ENCODE data around the gene HSPD1. TPM values are rescaled to one million over a fixed set of nuclear protein-coding genes. Genes with fewer than 3 reads are reported as not detected.

HSPD1 gene
- 195 and 227 TPM in 2 replicates for total RNA-seq

GRCh38 chr2:197499594-197500502 is at the start of gene HSPD1, which contains the start of gene HSPE1:
HSPD1 (minus strand) TSS chr2:197499840; CDS start chr2:197498848, 992 bp downstream.
HSPE1 (plus strand) TSS chr2:197500379; CDS start chr2:197500437, 58 bp downstream.

GRCh38 chr2:197515739-197516392 is 16.2 kb upstream of the HSPD1 start, which contains the start of gene MOB4:
MOB4 (plus strand) TSS chr2:197516066; CDS start chr2:197516087, 21 bp downstream.

GRCh38 chr2:197453123-197453913 is 46.3 kb downstream of the HSPD1 start, which contains the start of gene COQ10B:
COQ10B (plus strand) TSS chr2:197453552; CDS start chr2:197453561, 9 bp downstream.

Other genes starting within 250 kb of the HSPD1 start
- 1.1 TPM in 2 replicates for gene ANKRD44, start 189.1 kb downstream of the HSPD1 start, total RNA-seq
- 120 and 136 TPM in 2 replicates for gene SF3B1, start 64.8 kb downstream of the HSPD1 start, total RNA-seq
- gene COQ10B, start 46.3 kb downstream of the HSPD1 start, total RNA-seq = 23.5 and 26.3 TPM in 2 replicates
- gene HSPE1, start 539 bp upstream of the HSPD1 start, total RNA-seq = 196 and 234 TPM in 2 replicates
- 27.9 and 29.4 TPM in 2 replicates for gene MOB4, start 16.2 kb upstream of the HSPD1 start, total RNA-seq
- gene RFTN2, start 175.7 kb upstream of the HSPD1 start, total RNA-seq = 2.4 and 4.4 TPM in 2 replicates
- gene MARS2, start 205.5 kb upstream of the HSPD1 start, total RNA-seq = 6.6 TPM in 2 replicates